ENCODE measurements around the gene CXCR3.

CXCR3 gene

DNA sequence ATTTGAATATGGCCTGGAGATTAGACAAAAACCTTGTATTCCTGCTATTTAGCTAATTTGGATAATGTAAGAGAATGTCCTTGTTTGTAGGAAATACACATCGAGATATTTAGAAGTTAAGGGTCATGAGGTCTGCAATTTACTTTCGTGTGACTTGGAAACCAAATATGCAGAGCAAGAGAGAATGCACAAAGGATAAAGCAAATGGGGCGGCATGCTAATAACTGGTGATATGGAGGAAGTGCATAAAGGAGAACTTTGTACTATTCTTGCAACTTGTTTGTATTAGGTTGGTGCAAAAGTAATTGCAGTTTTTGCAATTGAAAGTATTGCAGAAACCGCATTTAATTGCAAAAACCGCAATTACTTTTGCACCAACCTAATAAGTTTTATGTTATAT lies 7.2 kb upstream of the CXCR3 start:
- CTCF ChIA-PET = no interaction called here
- H3K36me3 ChIP-seq (ENCODE audit: control insufficient read depth in 2 of 2, insufficient read depth in 1 of 2, low read length in 2 of 2) = no peaks in the 10 kb centered on the region

DNA sequence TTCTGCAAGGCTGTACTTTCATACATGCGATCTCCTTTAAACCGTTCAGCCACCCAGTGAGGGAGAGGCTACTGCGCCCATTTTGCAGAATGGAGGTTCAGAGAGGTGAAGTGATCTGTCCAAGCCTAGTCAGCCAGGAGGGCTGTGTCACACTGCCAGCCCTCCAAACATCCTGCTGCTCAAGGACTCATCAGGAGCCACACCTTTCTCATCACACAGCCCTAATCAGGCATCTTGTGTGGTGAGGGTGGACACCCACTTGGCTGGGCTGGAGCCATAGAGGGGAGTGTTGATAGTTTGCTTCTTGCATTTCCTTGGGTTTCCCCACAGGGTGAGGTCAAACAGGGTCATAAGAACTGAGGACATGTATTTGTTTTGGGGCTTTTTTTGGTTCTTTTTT lies 5.4 kb upstream of the CXCR3 start:
- H3K27ac ChIP-seq (ENCODE audit: extremely low read depth, low read depth, low read length) = no peak overlapping the region
- no peaks in the 10 kb centered on the region for H3K9me3 ChIP-seq (ENCODE audit: control insufficient read depth, insufficient read depth, low read depth, low read length)
- ChIA-PET CTCF (no interaction called here), POLR2A (no interaction called here)
- H3K4me3 ChIP-seq (ENCODE audit: low read depth, low read length) = no peak overlapping the region
- no peak for TF ChIP-seq ZNF404 (tag by site-specific recombination; IDR thresholded peaks at IDR 0.05)
- TF ChIP-seq KLF1 (tag by site-specific recombination; IDR thresholded peaks at IDR 0.05) = peak; percentile 52; the same call in 1 of the 2 replicates
- H3K4me1 ChIP-seq (ENCODE audit: control insufficient read depth, insufficient read depth, low read length) = no peaks in the 10 kb centered on the region
- no peaks in the 10 kb centered on the region for H3K36me3 ChIP-seq (ENCODE audit: control insufficient read depth in 2 of 2, insufficient read depth in 1 of 2, low read length in 2 of 2)

More for the DNA sequence above, 7.2 kb upstream of the CXCR3 start:
- no peaks in the 10 kb centered on the region for H3K9me3 ChIP-seq (ENCODE audit: control insufficient read depth, insufficient read depth, low read depth, low read length)
- no peak for TF ChIP-seq ZXDB (tag by site-specific recombination; IDR thresholded peaks at IDR 0.05)
- TF ChIP-seq, protein P1, sequence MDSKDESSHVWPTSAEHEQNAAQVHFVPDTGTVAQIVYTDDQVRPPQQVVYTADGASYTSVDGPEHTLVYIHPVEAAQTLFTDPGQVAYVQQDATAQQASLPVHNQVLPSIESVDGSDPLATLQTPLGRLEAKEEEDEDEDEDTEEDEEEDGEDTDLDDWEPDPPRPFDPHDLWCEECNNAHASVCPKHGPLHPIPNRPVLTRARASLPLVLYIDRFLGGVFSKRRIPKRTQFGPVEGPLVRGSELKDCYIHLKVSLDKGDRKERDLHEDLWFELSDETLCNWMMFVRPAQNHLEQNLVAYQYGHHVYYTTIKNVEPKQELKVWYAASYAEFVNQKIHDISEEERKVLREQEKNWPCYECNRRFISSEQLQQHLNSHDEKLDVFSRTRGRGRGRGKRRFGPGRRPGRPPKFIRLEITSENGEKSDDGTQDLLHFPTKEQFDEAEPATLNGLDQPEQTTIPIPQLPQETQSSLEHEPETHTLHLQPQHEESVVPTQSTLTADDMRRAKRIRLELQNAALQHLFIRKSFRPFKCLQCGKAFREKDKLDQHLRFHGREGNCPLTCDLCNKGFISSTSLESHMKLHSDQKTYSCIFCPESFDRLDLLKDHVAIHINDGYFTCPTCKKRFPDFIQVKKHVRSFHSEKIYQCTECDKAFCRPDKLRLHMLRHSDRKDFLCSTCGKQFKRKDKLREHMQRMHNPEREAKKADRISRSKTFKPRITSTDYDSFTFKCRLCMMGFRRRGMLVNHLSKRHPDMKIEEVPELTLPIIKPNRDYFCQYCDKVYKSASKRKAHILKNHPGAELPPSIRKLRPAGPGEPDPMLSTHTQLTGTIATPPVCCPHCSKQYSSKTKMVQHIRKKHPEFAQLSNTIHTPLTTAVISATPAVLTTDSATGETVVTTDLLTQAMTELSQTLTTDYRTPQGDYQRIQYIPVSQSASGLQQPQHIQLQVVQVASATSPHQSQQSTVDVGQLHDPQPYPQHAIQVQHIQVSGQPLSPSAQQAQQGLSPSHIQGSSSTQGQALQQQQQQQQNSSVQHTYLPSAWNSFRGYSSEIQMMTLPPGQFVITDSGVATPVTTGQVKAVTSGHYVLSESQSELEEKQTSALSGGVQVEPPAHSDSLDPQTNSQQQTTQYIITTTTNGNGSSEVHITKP (tag by site-specific recombination; IDR thresholded peaks at IDR 0.05) = no peak
- no peak for TF ChIP-seq TRIM28 (IDR thresholded peaks at IDR 0.05; ENCODE audit: borderline replicate concordance, low read length)
- TF ChIP-seq ZBTB8A (tag by site-specific recombination; IDR thresholded peaks at IDR 0.05) = no peak
- TF ChIP-seq ZNF404 (tag by site-specific recombination; IDR thresholded peaks at IDR 0.05) = no peak
- TF ChIP-seq, protein P2, sequence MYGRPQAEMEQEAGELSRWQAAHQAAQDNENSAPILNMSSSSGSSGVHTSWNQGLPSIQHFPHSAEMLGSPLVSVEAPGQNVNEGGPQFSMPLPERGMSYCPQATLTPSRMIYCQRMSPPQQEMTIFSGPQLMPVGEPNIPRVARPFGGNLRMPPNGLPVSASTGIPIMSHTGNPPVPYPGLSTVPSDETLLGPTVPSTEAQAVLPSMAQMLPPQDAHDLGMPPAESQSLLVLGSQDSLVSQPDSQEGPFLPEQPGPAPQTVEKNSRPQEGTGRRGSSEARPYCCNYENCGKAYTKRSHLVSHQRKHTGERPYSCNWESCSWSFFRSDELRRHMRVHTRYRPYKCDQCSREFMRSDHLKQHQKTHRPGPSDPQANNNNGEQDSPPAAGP (tag by site-specific recombination; IDR thresholded peaks at IDR 0.05) = no peak
- no peak for TF ChIP-seq ZNF37A (tag by site-specific recombination; IDR thresholded peaks at IDR 0.05)
- no peak for TF ChIP-seq EGR2 (tag by site-specific recombination; IDR thresholded peaks at IDR 0.05; ENCODE audit: low read depth)
- no peak for TF ChIP-seq ZNF341 (tag by site-specific recombination; IDR thresholded peaks at IDR 0.05; ENCODE audit: low read depth)
- TF ChIP-seq ZNF2 (tag by site-specific recombination; IDR thresholded peaks at IDR 0.05) = no peak
- TF ChIP-seq GLI4 (tag by site-specific recombination; IDR thresholded peaks at IDR 0.05) = no peak
- TF ChIP-seq KLF10 (tag by site-specific recombination; IDR thresholded peaks at IDR 0.05) = no peak
- no peak for TF ChIP-seq SALL2 (tag by site-specific recombination; IDR thresholded peaks at IDR 0.05; ENCODE audit: borderline replicate concordance)
- no peak for TF ChIP-seq ZNF654 (tag by site-specific recombination; IDR thresholded peaks at IDR 0.05; ENCODE audit: low read depth)
- no peak for TF ChIP-seq GLI2 (tag by site-specific recombination; IDR thresholded peaks at IDR 0.05; ENCODE audit: borderline replicate concordance, low read depth)
- TF ChIP-seq KLF1 (tag by site-specific recombination; IDR thresholded peaks at IDR 0.05) = no peak
- TF ChIP-seq ZNF501 (tag by site-specific recombination; IDR thresholded peaks at IDR 0.05) = no peak
- no peaks in the 10 kb centered on the region for H3K4me1 ChIP-seq (ENCODE audit: control insufficient read depth, insufficient read depth, low read length)
- H3K4me3 ChIP-seq (ENCODE audit: low read depth, low read length) = no peak overlapping the region
- no peak overlapping the region for H3K27ac ChIP-seq (ENCODE audit: extremely low read depth, low read depth, low read length)
- POLR2A ChIA-PET = no interaction called here

DNA sequence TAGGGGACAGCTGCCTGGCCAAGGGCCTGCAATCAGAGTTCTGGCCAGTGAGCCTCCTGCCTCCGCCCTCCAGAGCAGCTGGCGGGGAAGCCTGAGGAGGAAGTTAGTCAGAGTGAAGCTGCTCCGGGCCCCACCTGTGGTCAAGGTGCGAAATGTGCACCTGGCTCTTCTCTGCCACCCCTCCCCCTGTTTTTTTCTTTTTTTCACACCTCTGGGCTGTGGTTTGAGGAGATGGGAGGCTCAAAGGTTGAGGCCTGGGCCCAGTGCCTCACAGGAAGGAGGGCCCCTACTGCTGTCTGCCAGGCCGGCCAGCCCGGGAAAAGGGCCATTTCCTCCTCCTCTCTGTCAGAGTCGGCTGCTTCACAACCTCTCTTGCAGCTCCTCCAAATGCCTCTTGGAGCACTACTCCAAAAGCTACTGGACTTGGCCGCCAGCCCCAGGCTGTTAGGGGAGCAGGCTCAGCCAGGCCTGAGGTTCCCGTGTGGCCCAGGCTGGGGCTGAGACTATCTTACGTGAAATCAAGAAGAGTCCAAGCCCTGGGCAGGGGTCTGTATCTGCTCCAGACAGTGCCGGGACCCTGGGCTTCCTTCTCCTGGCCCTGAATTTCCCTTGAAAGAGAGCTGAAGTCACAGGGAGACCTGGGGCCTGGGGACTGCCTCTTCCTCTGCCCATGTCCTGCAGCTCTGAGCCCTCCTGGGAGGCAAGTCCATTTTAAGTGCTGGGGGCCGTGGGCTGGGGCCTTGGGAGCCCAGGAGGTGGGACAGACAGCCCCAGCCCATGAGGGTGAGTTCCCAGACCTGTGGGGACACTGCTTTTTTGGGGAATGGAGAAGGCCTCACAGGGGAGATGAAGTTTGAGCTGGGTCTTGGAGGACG lies 4.5 kb upstream of the CXCR3 start:
- Histone ChIP-seq H3K9me3 (ENCODE audit: control insufficient read depth, insufficient read depth, low read depth, low read length) (no peaks in the 10 kb centered on the region), H3K4me1 (ENCODE audit: control insufficient read depth, insufficient read depth, low read length) (no peaks in the 10 kb centered on the region), H3K36me3 (ENCODE audit: control insufficient read depth in 2 of 2, insufficient read depth in 1 of 2, low read length in 2 of 2) (no peaks in the 10 kb centered on the region), H3K27ac (ENCODE audit: extremely low read depth, low read depth, low read length) (no peak overlapping the region), H3K4me3 (ENCODE audit: low read depth, low read length) (no peak overlapping the region)
- TF ChIP-seq SCRT1 (tag by site-specific recombination; IDR thresholded peaks at IDR 0.05; ENCODE audit: borderline replicate concordance) (no peak), ZNF341 (tag by site-specific recombination; IDR thresholded peaks at IDR 0.05; ENCODE audit: low read depth) (0 out of 2 replicates have a peak, but pooled peaks have one; percentile 17), ZNF654 (tag by site-specific recombination; IDR thresholded peaks at IDR 0.05; ENCODE audit: low read depth) (no peak), MEIS1 (CRISPR knock-in tag; IDR thresholded peaks at IDR 0.05; ENCODE audit: borderline replicate concordance) (no peak)
- TF ChIP-seq, protein P3, sequence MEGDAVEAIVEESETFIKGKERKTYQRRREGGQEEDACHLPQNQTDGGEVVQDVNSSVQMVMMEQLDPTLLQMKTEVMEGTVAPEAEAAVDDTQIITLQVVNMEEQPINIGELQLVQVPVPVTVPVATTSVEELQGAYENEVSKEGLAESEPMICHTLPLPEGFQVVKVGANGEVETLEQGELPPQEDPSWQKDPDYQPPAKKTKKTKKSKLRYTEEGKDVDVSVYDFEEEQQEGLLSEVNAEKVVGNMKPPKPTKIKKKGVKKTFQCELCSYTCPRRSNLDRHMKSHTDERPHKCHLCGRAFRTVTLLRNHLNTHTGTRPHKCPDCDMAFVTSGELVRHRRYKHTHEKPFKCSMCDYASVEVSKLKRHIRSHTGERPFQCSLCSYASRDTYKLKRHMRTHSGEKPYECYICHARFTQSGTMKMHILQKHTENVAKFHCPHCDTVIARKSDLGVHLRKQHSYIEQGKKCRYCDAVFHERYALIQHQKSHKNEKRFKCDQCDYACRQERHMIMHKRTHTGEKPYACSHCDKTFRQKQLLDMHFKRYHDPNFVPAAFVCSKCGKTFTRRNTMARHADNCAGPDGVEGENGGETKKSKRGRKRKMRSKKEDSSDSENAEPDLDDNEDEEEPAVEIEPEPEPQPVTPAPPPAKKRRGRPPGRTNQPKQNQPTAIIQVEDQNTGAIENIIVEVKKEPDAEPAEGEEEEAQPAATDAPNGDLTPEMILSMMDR (tag by site-specific recombination; IDR thresholded peaks at IDR 0.05) = peak; percentile 29; the same call in 1 of the 2 replicates
- ChIA-PET CTCF (interaction anchor here (0.6 to 0.8 kb wide), 3 partner anchors 12 to 405 kb away, joined by 3 to 6 read pairs (median 3); no protein-coding TSS in a partner anchor), POLR2A (no interaction called here)
